Body of pancreas (tissue), 4 donors: Measurements from ENCODE around the gene DGKA.

ENCODE experiments used
- CTCF ChIP-seq, 7 experiments: fragments of 450-650 bp in 4 of 7; fragments of 200-600 bp in 3 of 7; sonication (generic) in 3 of 7; IDR thresholded peaks; one replicate each; pipeline ENCODE4 v1.5.1; 2016 to 2019; ENCODE audit warnings: antibody characterized with exemption in 7 of 7
- POLR2A ChIP-seq, 3 donors: fragments of 450-650 bp; IDR thresholded peaks; one replicate each; pipeline ENCODE4 v1.6.1; 2016; ENCODE audit warnings: antibody characterized with exemption in 3 of 3, mild to moderate bottlenecking in 2 of 3

GRCh38 chr12:55929306-55929791 lies 1.6 kb upstream of the DGKA start:
- no peak for TF ChIP-seq POLR2A (IDR thresholded peaks at IDR 0.05)
- TF ChIP-seq CTCF (IDR thresholded peaks at IDR 0.05) = no peak
